ENCODE results near the gene ANKMY2.
"Not testable (repeated sequence)": the region's sequence is repeated elsewhere in the genome, so short reads cannot be mapped to it uniquely, and the experiment has no call there.

ANKMY2 gene

DNA sequence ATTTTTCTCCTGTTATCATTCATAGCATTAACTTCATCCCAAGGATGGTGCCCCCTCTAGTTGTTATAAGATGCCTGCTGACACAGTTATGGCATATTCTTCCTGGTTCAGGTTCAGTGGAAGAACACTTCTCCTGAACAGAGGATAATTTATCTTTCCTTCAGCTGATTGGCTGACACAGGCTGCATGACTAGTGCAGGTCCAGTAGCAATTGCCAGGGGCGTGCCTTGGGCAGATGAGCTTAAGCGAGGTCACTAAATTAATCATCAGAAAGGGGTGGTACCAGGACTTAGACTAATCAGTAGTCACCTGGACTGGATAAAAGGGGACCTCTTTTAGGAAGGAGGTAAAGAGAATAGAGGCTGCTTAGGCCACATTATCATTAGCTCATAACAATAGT, 42.7 kb upstream of the ANKMY2 start:
- Histone ChIP-seq H2AK5ac (ENCODE audit: low read length, severe bottlenecking) (no peak overlapping the region), H3K36me3 (ENCODE audit: control insufficient read depth in 1 of 2, insufficient read depth in 2 of 2, low read depth in 1 of 2, low read length in 2 of 2) (peaks cover 3 to 89% of the 10 kb centered on the region in 2 experiments), H3K9ac (ENCODE audit: low read length) (no peak overlapping the region), H3K9me3 (ENCODE audit: control insufficient read depth, low read length) (no peaks in the 10 kb centered on the region), H3K27me3 (ENCODE audit: control insufficient read depth in 1 of 2, insufficient read depth in 1 of 2, low read length in 2 of 2) (no peaks in the 10 kb centered on the region), H3K79me1 (replicated peaks; ENCODE audit: low read length, poor library complexity, severe bottlenecking) (peaks cover 5% of the 10 kb centered on the region), H3K4ac (ENCODE audit: low read depth in 1 of 2, low read length in 2 of 2) (no peak overlapping the region), H3K4me2 (ENCODE audit: low read length, poor library complexity, severe bottlenecking) (no peak overlapping the region), H2BK12ac (ENCODE audit: low read length in 2 of 2) (no peak overlapping the region), H3K14ac (ENCODE audit: low read length in 2 of 2) (no peak overlapping the region), H3K23ac (ENCODE audit: low read length in 2 of 2) (no peak overlapping the region), H3K27ac (ENCODE audit: low read length, poor library complexity, severe bottlenecking) (no peak overlapping the region), H4K91ac (ENCODE audit: low read length) (no peak overlapping the region), H2BK15ac (ENCODE audit: low read depth, poor library complexity, severe bottlenecking) (no peak overlapping the region), H2AFZ (ENCODE audit: low read depth, low read length) (no peak overlapping the region), H3K18ac (ENCODE audit: low read depth in 1 of 2, low read length in 2 of 2) (no peak overlapping the region), H2BK120ac (ENCODE audit: low read depth, low read length) (no peak overlapping the region), H2BK5ac (ENCODE audit: low read depth, low read length, poor library complexity, severe bottlenecking) (no peak overlapping the region), H3K4me1 (ENCODE audit: control insufficient read depth, insufficient read depth, low read depth, low read length) (no peaks in the 10 kb centered on the region), H3K4me3 (ENCODE audit: insufficient read depth in 1 of 2, low read depth in 1 of 2, low read length in 2 of 2) (no peak overlapping the region), H4K8ac (ENCODE audit: low read length) (no peak overlapping the region)
- 89% methylated on average over 2 of the region's 2 CpGs for WGBS
- DNase-seq: no peak

DNA sequence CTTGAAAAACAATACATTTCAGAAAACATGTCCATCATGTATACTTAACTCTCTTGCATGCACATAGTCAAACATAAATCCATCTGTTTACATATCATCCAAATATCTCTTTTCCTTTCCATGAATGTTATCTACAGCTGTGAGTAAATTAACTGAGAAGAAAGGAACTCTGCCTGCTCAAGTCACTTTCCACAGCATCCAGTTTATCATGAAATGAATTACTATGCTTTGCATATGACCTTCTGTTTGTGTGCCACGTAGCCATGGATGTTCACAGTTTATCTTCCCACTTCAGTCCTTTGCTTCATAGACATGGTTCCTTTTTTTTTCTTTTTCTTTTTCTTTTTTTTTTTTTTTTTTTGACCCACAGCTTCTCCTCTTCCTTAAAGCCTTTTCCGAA, 40.0 kb upstream of the ANKMY2 start:
- Histone ChIP-seq H3K14ac (ENCODE audit: low read length in 2 of 2) (no peak overlapping the region), H3K9ac (ENCODE audit: low read length) (no peak overlapping the region), H3K27ac (ENCODE audit: low read length, poor library complexity, severe bottlenecking) (no peak overlapping the region), H3K18ac (ENCODE audit: low read depth in 1 of 2, low read length in 2 of 2) (no peak overlapping the region), H4K91ac (ENCODE audit: low read length) (no peak overlapping the region), H3K23ac (ENCODE audit: low read length in 2 of 2) (no peak overlapping the region), H2BK120ac (ENCODE audit: low read depth, low read length) (no peak overlapping the region), H2AK5ac (ENCODE audit: low read length, severe bottlenecking) (no peak overlapping the region), H4K8ac (ENCODE audit: low read length) (no peak overlapping the region), H3K4ac (ENCODE audit: low read depth in 1 of 2, low read length in 2 of 2) (no peak overlapping the region), H3K4me3 (ENCODE audit: insufficient read depth in 1 of 2, low read depth in 1 of 2, low read length in 2 of 2) (no peak overlapping the region), H2BK15ac (ENCODE audit: low read depth, poor library complexity, severe bottlenecking) (no peak overlapping the region), H3K27me3 (ENCODE audit: control insufficient read depth in 1 of 2, insufficient read depth in 1 of 2, low read length in 2 of 2) (no peaks in the 10 kb centered on the region), H3K79me1 (replicated peaks; ENCODE audit: low read length, poor library complexity, severe bottlenecking) (peaks cover 1% of the 10 kb centered on the region), H2AFZ (ENCODE audit: low read depth, low read length) (no peak overlapping the region), H2BK12ac (ENCODE audit: low read length in 2 of 2) (no peak overlapping the region), H2BK5ac (ENCODE audit: low read depth, low read length, poor library complexity, severe bottlenecking) (no peak overlapping the region), H3K4me2 (ENCODE audit: low read length, poor library complexity, severe bottlenecking) (no peak overlapping the region), H3K4me1 (ENCODE audit: control insufficient read depth, insufficient read depth, low read depth, low read length) (no peaks in the 10 kb centered on the region), H3K9me3 (ENCODE audit: control insufficient read depth, low read length) (no peaks in the 10 kb centered on the region), H3K36me3 (ENCODE audit: control insufficient read depth in 1 of 2, insufficient read depth in 2 of 2, low read depth in 1 of 2, low read length in 2 of 2) (peaks cover 6 to 86% of the 10 kb centered on the region in 2 experiments)
- DNase-seq: peak; percentile 19
- 90% methylated on average over 2 of the region's 2 CpGs for WGBS

GRCh38 chr7:16684935-16685334, 39.4 kb upstream of the ANKMY2 start:
- 100% methylated on average over 1 of the region's 2 CpGs for WGBS
- no peak overlapping the region for H4K8ac ChIP-seq (ENCODE audit: low read length)

DNA sequence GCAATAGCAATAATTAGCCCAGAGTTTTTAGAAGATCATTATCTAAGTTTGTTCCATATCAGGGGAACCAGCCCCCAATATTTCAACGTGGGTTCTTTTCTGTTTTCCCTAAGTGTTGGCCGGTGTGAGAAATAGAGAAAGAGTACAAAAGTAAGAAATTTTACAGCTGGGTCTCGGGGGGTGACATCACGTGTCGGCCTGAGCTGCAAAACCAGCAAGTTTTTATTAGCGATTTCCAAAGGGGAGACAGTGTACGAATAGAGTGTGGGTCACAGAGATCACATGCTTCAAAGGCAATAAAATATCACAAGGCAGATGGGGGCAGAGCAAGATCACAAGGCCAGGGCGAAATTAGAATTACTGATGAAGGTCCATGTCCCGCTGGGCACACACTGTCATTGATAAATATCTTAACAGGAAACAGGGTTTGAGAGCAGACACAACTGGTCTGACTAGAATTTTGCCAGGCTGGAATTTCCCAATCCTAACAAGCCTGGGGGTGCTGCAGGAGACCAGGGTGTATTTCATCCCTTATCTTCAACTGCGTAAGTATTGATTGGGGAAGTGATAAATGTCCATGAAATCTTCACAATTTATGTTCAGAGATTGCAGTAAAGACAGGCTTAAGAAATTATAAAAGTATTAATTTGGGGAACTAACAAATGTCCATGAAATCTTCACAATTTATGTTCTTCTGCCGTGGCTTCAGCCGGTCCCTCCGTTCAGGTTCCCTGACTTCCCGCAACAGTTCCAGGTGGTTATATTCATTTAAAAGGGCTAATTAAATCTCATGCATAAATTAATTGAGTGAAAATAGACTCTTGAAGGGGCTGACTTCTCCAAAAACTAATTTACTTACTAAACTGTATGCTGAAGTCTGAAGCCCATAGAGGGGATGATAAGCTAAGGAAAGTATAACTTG, 33.4 kb upstream of the ANKMY2 start:
- not testable (repeated sequence) for H4K8ac ChIP-seq (ENCODE audit: low read length); H2BK12ac ChIP-seq (ENCODE audit: low read length in 2 of 2); H3K4me3 ChIP-seq (ENCODE audit: insufficient read depth in 1 of 2, low read depth in 1 of 2, low read length in 2 of 2); H3K4me1 ChIP-seq (ENCODE audit: control insufficient read depth, insufficient read depth, low read depth, low read length); H3K14ac ChIP-seq (ENCODE audit: low read length in 2 of 2); H2BK120ac ChIP-seq (ENCODE audit: low read depth, low read length); H2BK5ac ChIP-seq (ENCODE audit: low read depth, low read length, poor library complexity, severe bottlenecking); DNase-seq; H3K9me3 ChIP-seq (ENCODE audit: control insufficient read depth, low read length); H3K18ac ChIP-seq (ENCODE audit: low read depth in 1 of 2, low read length in 2 of 2); H2AFZ ChIP-seq (ENCODE audit: low read depth, low read length); H2AK5ac ChIP-seq (ENCODE audit: low read length, severe bottlenecking); H3K27ac ChIP-seq (ENCODE audit: low read length, poor library complexity, severe bottlenecking); H3K27me3 ChIP-seq (ENCODE audit: control insufficient read depth in 1 of 2, insufficient read depth in 1 of 2, low read length in 2 of 2); H3K9ac ChIP-seq (ENCODE audit: low read length); H3K4ac ChIP-seq (ENCODE audit: low read depth in 1 of 2, low read length in 2 of 2); H4K91ac ChIP-seq (ENCODE audit: low read length); H2BK15ac ChIP-seq (ENCODE audit: low read depth, poor library complexity, severe bottlenecking); H3K4me2 ChIP-seq (ENCODE audit: low read length, poor library complexity, severe bottlenecking); H3K23ac ChIP-seq (ENCODE audit: low read length in 2 of 2)
- 75% methylated on average over 9 of the region's 14 CpGs for WGBS
- peaks cover 14% of the 10 kb centered on the region for H3K79me1 ChIP-seq (replicated peaks; ENCODE audit: low read length, poor library complexity, severe bottlenecking)
- peaks cover 7 to 76% of the 10 kb centered on the region in 2 experiments for H3K36me3 ChIP-seq (ENCODE audit: control insufficient read depth in 1 of 2, insufficient read depth in 2 of 2, low read depth in 1 of 2, low read length in 2 of 2)

More at GRCh38 chr7:16684935-16685334, 39.4 kb upstream of the ANKMY2 start:
- H3K4ac ChIP-seq (ENCODE audit: low read depth in 1 of 2, low read length in 2 of 2): no peak overlapping the region
- no peak overlapping the region for H3K4me3 ChIP-seq (ENCODE audit: insufficient read depth in 1 of 2, low read depth in 1 of 2, low read length in 2 of 2)
- H2BK120ac ChIP-seq (ENCODE audit: low read depth, low read length): no peak overlapping the region
- H2AK5ac ChIP-seq (ENCODE audit: low read length, severe bottlenecking): no peak overlapping the region
- no peak overlapping the region for H3K27ac ChIP-seq (ENCODE audit: low read length, poor library complexity, severe bottlenecking)
- no peaks in the 10 kb centered on the region for H3K27me3 ChIP-seq (ENCODE audit: control insufficient read depth in 1 of 2, insufficient read depth in 1 of 2, low read length in 2 of 2)
- no peak overlapping the region for H2BK15ac ChIP-seq (ENCODE audit: low read depth, poor library complexity, severe bottlenecking)
- DNase-seq: no peak
- H2BK12ac ChIP-seq (ENCODE audit: low read length in 2 of 2): no peak overlapping the region
- no peak overlapping the region for H3K9ac ChIP-seq (ENCODE audit: low read length)
- H3K23ac ChIP-seq (ENCODE audit: low read length in 2 of 2): no peak overlapping the region
- H3K18ac ChIP-seq (ENCODE audit: low read depth in 1 of 2, low read length in 2 of 2): no peak overlapping the region
- H3K14ac ChIP-seq (ENCODE audit: low read length in 2 of 2): no peak overlapping the region
- H3K4me2 ChIP-seq (ENCODE audit: low read length, poor library complexity, severe bottlenecking): no peak overlapping the region
- H4K91ac ChIP-seq (ENCODE audit: low read length): no peak overlapping the region
- H2AFZ ChIP-seq (ENCODE audit: low read depth, low read length): no peak overlapping the region
- no peaks in the 10 kb centered on the region for H3K4me1 ChIP-seq (ENCODE audit: control insufficient read depth, insufficient read depth, low read depth, low read length)
- no peak overlapping the region for H2BK5ac ChIP-seq (ENCODE audit: low read depth, low read length, poor library complexity, severe bottlenecking)
- H3K79me1 ChIP-seq (replicated peaks; ENCODE audit: low read length, poor library complexity, severe bottlenecking): peaks cover 1% of the 10 kb centered on the region
- H3K9me3 ChIP-seq (ENCODE audit: control insufficient read depth, low read length): no peaks in the 10 kb centered on the region
- H3K36me3 ChIP-seq (ENCODE audit: control insufficient read depth in 1 of 2, insufficient read depth in 2 of 2, low read depth in 1 of 2, low read length in 2 of 2): peaks cover 6 to 84% of the 10 kb centered on the region in 2 experiments
